ENCODE measurements around the gene HPRT1. TPM values are rescaled to one million over a fixed set of nuclear protein-coding genes. Genes with fewer than 3 reads are reported as not detected.
"Not testable (repeated sequence)": the region's sequence is repeated elsewhere in the genome, so short reads cannot be mapped to it uniquely, and the experiment has no call there.

The HPRT1 gene, protein sequence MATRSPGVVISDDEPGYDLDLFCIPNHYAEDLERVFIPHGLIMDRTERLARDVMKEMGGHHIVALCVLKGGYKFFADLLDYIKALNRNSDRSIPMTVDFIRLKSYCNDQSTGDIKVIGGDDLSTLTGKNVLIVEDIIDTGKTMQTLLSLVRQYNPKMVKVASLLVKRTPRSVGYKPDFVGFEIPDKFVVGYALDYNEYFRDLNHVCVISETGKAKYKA
- polyA plus RNA-seq (2013, experiment 1 of 2; ENCODE audit: insufficient read length), result 32.0 TPM
- 22.0 TPM for polyA plus RNA-seq (2013, experiment 2 of 2; ENCODE audit: insufficient read length)

- DNase-seq, result peak; percentile 79
These were observed at the start of gene HPRT1 for GRCh38 chrX:134460005-134460861. HPRT1 (plus strand) TSS chrX:134460165; CDS start chrX:134460312, 147 bp downstream.

DNA sequence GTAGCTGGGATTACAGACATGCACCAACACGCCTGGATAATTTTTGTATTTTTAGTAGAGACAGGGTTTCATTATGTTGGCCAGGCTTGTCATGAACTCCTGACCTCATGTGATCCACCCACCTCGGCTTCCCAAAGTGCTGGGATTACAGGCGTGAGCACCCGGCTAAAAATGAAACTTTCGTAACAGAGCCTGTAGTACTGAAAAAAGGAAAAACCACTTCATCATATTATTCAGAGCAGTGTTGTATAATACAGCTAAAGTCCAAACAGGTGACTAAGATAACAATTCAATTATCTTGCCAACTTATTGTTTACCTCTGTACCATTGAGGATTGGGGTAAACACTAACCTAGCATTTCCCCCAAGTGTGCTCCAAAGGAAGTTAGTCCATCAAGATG, 43.9 kb upstream of the HPRT1 start:
- no peak for DNase-seq

DNA sequence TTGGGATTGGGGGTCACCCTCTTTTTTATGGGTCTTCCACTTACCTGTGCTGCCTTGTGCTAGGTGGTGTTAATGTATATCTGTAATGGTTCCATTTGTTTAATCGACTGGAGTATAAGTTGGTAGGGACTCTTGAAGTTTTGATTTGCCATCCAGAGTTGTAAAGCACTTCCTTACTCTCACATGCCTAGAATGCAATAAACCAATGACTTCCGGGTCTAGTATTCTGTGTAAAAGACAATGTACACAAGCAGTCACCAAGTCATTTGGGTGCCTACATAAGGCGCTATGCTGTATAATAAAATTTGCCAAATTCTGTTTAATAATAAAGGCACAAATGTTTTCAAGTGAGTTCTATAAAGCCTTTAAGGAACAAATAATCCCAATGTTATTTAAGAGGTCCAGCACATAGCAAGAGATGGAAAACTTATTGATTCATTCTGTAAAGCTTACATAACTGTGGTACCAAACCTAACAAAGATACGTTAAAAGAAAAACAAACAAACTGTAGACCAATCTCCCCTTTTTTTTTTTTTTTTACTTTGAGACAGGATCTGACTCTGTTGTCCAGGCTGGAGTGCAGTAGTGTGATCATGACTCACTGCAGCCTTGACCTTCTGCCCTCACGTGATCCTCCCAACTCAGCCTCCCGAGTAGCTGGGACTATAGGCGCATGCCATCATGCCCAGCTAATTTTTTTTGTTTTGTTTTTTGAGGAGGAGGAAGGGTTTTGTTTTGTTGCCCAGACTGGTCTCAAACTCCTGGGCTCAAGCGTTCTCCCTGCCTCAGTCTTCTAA, 41.5 kb upstream of the HPRT1 start:
- no peak for DNase-seq

DNA sequence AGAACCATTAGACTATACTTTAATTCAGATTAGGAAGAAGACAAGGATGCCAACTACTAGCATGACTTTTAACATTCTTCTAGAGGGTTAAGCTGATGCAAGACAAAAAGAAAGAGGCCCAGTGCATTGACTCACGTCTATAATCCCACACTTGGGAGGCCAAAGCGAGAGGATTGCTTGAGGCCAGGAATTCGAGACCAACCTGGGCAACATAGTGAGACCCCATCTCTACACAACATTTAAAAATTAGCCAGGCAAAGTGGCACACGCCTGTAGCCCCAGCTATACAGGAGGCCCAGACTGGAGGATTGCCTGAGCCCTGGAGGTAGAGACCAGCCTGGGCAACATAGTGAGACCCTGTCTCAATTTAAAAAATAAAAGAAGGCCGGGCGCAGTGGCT, 40.2 kb upstream of the HPRT1 start:
- DNase-seq, result no peak

DNA sequence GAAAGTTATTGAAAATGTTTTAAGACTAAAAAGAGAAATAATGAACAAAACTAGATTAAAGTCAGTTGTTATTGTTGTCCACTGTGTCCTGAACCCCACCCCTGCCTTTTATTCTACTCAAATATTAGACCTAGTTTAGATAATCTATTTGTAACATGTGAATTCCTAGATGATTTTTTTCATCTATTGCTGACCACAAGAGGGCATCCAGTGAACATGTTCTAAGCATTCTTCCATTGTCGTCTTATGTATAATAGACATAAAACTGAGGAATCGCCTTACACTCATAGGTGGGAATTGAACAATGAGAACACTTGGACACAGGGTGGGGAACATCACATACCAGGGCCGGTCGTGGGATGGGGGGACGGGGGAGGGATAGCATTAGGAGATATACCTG, 36.4 kb upstream of the HPRT1 start:
- peak; percentile 17 for DNase-seq

DNA sequence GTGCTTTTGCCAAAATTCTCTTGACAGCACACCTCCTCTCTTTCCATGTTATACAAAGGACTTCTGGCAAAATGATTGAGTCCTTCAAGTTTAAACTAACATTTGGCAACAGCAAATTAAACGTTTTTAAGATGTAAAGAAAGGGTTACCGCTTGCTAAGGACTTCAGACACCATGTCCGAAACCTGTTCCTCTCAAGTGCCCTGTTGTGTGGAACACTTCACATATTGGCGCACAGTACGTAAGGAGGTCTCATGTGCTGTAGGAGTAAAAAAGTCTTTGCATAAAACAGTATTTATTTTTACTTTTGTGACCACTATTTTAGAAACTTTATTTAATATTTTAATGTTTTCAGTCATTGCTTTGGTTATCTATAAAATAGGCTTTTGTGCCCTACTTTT, 33.7 kb upstream of the HPRT1 start:
- no peak for DNase-seq

GRCh38 chrX:134431894-134432293, 28.1 kb upstream of the HPRT1 start:
- DNase-seq, result peak; percentile 65

DNA sequence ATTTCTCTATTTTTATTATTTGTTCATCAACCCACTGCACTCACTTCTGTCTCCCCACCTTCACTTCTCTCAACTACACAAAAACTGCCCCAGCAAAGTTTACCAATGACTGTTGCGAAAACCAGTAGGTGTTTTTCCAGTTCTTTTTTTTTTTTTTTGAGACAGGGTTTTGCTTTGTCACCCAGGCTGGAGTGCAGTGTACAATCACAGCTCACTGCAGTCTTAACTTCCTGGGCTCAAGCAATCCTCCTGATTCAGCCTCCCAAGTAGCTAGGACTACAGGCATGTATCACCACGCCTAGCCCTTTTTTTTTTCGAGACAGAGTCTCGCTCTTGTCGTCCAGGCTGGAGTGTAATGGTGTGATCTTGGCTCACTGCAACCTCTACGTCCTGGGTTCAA, 24.1 kb upstream of the HPRT1 start:
- DNase-seq, result no peak

DNA sequence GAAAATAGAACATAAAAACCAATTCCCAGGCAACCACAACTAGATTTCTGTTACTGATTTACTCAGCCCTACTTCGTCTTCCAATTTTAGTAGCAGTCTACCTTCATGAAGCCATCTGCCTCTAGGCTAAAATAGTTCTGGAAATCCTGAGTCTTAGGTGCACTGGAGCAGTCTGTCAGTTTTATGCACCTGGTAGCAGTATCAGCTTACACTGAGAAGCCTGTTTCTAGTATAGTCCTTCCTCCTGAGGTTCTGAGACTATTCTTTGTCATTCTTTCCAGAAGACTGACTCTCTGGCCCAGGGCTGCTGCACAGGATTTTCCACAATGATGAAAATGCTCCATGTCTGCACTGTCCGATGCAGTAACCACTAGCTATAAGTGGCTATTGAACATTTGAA, 16.9 kb upstream of the HPRT1 start:
- no peak for DNase-seq

GRCh38 chrX:134443461-134443860, 16.5 kb upstream of the HPRT1 start:
- no peak for DNase-seq

- no peak for DNase-seq
These were observed 15.3 kb upstream of the HPRT1 start for GRCh38 chrX:134444681-134445080.

DNA sequence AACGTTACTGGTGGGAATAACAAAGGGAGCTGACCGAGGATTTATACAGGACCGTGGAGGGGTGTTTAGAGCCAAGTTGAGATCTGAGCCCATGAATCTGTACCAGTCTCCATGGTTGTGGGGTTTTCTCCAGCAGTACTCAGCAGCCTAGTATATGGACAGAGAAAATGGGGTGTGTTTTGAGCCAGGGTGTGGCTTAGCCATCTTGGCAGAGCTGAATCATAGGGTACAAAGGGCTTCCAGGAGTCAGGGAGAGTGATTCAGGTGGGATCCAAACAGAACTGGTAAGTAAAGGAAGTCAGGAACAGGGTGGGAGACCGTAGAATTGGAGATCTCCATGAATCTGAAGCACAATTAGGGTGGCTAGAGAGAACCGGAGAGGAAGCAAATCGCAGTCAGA, 7.4 kb upstream of the HPRT1 start:
- DNase-seq, result no peak

DNA sequence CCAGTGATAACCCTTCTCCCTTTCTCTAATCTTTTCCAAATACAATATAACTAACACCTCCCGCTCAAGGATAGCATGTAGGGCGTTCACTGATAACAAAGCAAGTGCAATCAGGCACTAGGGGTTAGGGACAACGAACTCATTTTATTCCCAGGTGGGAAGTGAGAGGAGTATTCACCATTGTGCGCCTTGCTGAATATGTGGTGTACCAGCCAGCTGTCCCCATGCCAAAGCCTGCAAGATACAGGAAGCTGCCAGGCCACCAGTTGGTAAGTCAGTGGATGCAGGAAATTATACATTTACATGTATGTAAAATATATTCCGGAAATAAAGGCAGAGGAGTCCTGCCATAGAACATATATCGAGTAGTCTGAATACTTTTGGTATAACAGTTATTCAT, 6.3 kb upstream of the HPRT1 start:
- no peak for DNase-seq

- DNase-seq, result no peak
These were observed 5.5 kb upstream of the HPRT1 start for GRCh38 chrX:134454506-134454905.

DNA sequence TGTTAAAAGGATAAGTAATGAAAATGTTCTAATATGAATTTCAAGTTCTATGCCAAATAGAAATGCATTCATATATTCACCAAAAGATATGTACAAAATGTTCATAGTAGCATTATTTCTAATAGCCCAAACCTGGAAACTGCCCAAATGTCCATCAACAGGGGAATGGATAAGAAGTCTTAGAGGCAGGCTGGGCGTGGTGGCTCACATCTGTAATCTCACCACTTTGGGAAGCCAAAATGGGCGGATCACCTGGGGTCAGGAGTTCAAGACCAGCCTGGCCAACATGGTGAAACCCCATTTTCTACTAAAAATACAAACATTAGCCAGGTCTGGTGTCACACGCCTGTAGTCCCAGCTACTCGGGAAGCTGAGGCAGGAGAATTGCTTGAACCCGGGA, 2.3 kb upstream of the HPRT1 start:
- no peak for DNase-seq

- no peak for DNase-seq
These were observed 321 bp upstream of the HPRT1 start for GRCh38 chrX:134459683-134460004.

- DNase-seq, result peak; percentile 5
These were observed 876 bp downstream of the HPRT1 start for GRCh38 chrX:134460862-134461220.

- DNase-seq, result no peak
These were observed 1.5 kb downstream of the HPRT1 start for GRCh38 chrX:134461437-134461836.

- DNase-seq, result no peak
These were observed 3.0 kb downstream of the HPRT1 start for GRCh38 chrX:134462927-134463326.

DNA sequence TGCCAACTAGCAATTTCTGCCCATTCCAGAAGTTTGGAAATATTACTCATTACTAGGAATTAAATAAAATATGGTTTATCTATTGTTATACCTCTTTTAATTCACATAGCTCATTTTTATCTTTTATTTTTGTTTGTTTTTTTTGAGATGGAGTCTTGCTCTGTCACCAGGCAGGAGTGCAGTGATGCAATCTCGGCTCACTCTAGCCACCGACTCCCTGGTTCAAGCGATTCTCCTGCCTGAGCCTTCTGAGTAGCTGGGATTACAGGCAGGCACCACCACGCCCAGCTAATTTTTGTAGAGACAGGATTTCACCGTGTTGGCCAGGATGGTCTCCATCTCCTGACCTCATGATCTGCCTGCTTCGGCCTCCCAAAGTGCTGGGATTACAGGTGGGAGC, 4.5 kb downstream of the HPRT1 start:
- not testable (repeated sequence) for DNase-seq

DNA sequence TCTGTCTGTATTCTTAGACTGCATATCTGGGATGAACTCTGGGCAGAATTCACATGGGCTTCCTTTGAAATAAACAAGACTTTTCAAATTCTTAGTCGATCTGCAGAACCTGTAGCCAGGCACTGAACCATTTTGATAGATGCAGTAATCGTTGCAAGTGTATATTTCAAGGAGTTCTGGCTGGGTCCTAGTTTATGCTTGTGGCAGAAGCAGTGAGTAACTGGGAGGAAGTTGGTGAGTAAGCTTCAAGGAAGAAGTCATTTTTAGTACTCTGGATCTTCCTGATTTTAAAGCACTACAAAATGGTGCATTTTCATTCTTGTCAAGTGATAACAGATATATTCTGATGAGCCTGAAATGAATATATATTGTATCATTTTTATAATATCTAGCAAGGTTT, 9.5 kb downstream of the HPRT1 start:
- peak; percentile 30 for DNase-seq

DNA sequence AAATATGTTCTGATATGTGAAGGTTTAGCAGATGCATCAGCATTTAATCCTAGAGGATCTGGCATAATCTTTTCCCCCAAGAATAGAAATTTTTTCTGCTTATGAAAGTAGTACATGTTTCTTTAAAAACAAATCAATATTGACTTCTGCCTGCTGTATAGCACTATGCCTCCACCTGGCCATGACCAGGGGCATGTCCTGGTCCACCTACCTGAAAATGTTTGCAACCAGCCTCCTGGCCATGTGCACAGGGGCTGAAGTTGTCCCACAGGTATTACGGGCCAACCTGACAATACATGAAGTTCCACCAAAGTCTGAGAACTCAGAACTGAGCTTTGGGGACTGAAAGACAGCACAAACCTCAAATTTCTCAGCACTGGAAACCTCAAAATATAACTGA, 10.0 kb downstream of the HPRT1 start:
- DNase-seq, result no peak

DNA sequence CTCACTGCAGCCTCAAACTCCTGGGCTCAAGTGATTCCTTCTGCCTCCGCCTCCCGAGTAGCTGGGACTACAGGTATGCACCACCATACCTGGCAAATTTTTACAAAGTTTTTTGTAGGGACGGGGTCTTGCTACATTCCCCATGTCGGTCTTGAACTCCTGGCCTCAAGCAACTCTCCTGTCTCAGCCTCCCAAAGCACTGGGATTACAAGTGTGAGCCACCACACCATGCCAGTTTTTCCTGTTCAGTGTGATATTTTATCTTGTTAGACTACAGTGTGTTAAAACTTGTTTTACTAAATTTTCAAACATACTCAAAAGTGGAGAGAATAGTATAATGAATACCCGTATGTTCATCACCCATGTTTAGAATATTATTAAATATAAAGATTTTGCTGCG, 12.1 kb downstream of the HPRT1 start:
- DNase-seq, result no peak

- DNase-seq, result no peak
These were observed 16.3 kb downstream of the HPRT1 start for GRCh38 chrX:134476284-134476683.
